Pancreas (tissue), 10 donors: ENCODE data around the gene NOM1. TPM values are rescaled to one million over a fixed set of nuclear protein-coding genes. Genes with fewer than 3 reads are reported as not detected.
"Not testable (repeated sequence)": the region's sequence is repeated elsewhere in the genome, so short reads cannot be mapped to it uniquely, and the experiment has no call there.

ENCODE experiments used
- ATAC-seq, 4 donors: fragments of 200-7000 bp; cut with Tn5 transposase; one replicate each; pipeline versions ENCODE4 v1.8.0 to v1.9.1; 2020; ENCODE audit warnings: mild to moderate bottlenecking in 4 of 4, moderate library complexity in 4 of 4
- DNase-seq, 6 donors: peaks; one replicate each; pipeline ENCODE4 v3.0.0-alpha.2; 2020
- FAIRE-seq: peaks from 2 replicates; lab custom pipeline; 2012; peaks lifted over from hg19 to GRCh38; lab: Jason Lieb, UNC
- H3K27ac ChIP-seq, 4 donors: fragments of 200-600 bp; sonication (generic); 1 replicate in 3 of 4; 2 replicates in 1 of 4; pipeline versions ENCODE4 v1.5.0 to v1.8.0; 2020
- H3K27me3 ChIP-seq, 4 donors: fragments of 200-600 bp; one replicate each; pipeline ENCODE4 v1.8.0; 2021
- H3K36me3 ChIP-seq, 3 donors: fragments of 200-600 bp; sonication (generic) in 1 of 3; one replicate each; pipeline versions ENCODE4 v1.5.0 to v1.8.0; 2020 to 2021
- H3K4me1 ChIP-seq, 3 donors: fragments of 200-600 bp; one replicate each; pipeline ENCODE4 v1.8.0; 2021
- H3K4me3 ChIP-seq, 4 donors: fragments of 200-600 bp; sonication (generic) in 2 of 4; one replicate each; pipeline versions ENCODE4 v1.5.0 to v1.8.0; 2020 to 2021
- H3K9me3 ChIP-seq, 4 donors: fragments of 200-600 bp; one replicate each; pipeline ENCODE4 v1.8.0; 2021
- WGBS, 2 donors: extraction: QIAGEN DNeasy Blood & Tissue Kit; methylation state at CpG; one replicate each; pipeline ENCODE4 v1.1.7; 2013; 5-methylcytosine and 5-hydroxymethylcytosine counted together
- intact Hi-C, 3 donors: fragments of 100-400 bp; cut with DNase I; formaldehyde crosslinking; loops; one replicate each; pipeline versions ENCODE4 v1.11.1 to v1.14.2; 2022
- polyA plus RNA-seq, 2 donors: library from polyadenylated mRNA; stranded (reverse); fragments of 200-250 nt; gene quantifications; one replicate each; pipeline ENCODE4 v1.2.3, GENCODE V29; 2013
- total RNA-seq, 6 donors: library from RNA; stranded (reverse); fragmentation: NEBNext Ultra II Directional in 4 of 6; extraction: Animal tissue kit (Norgen Biotek cat#: 25700) in 4 of 6; gene quantifications; one replicate each; pipeline versions ENCODE4 v1.2.1 to v1.2.4, GENCODE V29; 2021 to 2023
- TF ChIP-seq, protein P1 (sequence below), 4 donors: fragments of 200-600 bp; sonication (generic) in 3 of 4; IDR thresholded peaks; one replicate each; pipeline versions ENCODE4 v1.5.0 to v1.8.0; 2021; ENCODE audit warnings: antibody characterized with exemption in 4 of 4
- donor health status: healthy with polysubstance abuse.
- donor health status: DM: no; HTN: no; CAD: no; lungs with moderate emphysema.
- donor health status: DM: no; HTN: no; CAD: no.
- donor health status: control.
- donor health status: control.
- donor health status: Bipolar disorder and iron deficiency.
- donor health status: DM: yes; HTN: yes; CAD: no.
- donor health status: DM: no; HTN: no; CAD: no.
- donor health status: DM: no; HTN: no; CAD: no.
- donor health status: DM: yes; HTN: yes; CAD: no.

NOM1 gene
- total and polyA plus RNA-seq, 8 donors = 7.2 to 12.9 (median 8.7) TPM

DNA sequence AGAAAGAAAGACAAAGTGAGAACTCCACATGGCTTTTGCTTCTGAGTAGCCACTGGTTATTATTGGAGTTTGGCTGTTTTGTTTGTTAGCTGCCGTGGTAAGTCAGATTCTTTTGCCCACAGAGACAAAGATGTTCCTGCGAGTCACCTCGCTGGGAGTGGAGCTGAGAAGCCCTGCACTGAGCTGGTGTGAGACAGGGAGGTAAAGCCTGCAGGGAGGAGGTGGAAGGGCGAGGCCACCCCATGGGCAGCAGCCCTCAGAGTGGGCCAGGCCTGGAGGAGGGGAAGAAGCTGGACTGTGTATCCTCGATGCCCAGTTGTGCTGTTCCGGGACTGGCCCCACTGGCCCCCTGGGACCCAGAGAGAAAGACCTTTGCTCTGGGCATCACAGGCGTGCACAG, 14.3 kb upstream of the NOM1 start:
- Histone ChIP-seq H3K4me1 (peaks cover 0 to 8% (median 6%) of the 10 kb centered on the region in 3 donors), H3K27ac (no peak overlapping the region), H3K9me3 (no peaks in the 10 kb centered on the region), H3K36me3 (no peaks in the 10 kb centered on the region), H3K4me3 (no peak overlapping the region), H3K27me3 (no peaks in the 10 kb centered on the region)
- FAIRE-seq = no peak
- no peak for DNase-seq
- ATAC-seq = no peak
- WGBS, 2 donors = 86 to 91% methylated on average over 6 to 7 of the region's 7 CpGs
- intact Hi-C loops = no loop called here
- TF ChIP-seq, protein P1, sequence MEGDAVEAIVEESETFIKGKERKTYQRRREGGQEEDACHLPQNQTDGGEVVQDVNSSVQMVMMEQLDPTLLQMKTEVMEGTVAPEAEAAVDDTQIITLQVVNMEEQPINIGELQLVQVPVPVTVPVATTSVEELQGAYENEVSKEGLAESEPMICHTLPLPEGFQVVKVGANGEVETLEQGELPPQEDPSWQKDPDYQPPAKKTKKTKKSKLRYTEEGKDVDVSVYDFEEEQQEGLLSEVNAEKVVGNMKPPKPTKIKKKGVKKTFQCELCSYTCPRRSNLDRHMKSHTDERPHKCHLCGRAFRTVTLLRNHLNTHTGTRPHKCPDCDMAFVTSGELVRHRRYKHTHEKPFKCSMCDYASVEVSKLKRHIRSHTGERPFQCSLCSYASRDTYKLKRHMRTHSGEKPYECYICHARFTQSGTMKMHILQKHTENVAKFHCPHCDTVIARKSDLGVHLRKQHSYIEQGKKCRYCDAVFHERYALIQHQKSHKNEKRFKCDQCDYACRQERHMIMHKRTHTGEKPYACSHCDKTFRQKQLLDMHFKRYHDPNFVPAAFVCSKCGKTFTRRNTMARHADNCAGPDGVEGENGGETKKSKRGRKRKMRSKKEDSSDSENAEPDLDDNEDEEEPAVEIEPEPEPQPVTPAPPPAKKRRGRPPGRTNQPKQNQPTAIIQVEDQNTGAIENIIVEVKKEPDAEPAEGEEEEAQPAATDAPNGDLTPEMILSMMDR (IDR thresholded peaks at IDR 0.05) = no peak

DNA sequence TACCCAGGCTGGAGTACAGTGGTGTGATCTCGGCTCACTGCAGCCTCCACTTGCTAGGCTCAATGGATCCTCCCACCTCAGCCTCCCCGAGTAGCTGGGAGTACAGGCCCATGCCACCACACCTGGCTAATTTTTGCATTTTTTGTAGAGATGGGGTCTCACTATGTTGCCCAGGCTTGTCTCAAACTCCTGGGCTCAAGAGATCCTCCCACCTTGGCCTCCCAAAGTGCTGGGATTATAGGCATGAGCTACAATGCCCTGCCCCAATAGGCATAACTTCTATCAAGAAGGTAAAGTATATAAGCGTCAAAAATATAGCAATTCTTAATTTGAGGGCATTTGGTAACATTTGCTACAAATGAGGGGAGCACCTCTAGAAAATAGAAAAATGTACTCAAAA, 12.7 kb upstream of the NOM1 start:
- H3K4me1 ChIP-seq, FAIRE-seq, ATAC-seq, H3K27me3 ChIP-seq, intact Hi-C loops, H3K4me3 ChIP-seq, H3K9me3 ChIP-seq, H3K27ac ChIP-seq, DNase-seq, H3K36me3 ChIP-seq: not testable (repeated sequence)
- 83 to 84% methylated on average over 3 of the region's 3 CpGs for WGBS, 2 donors

DNA sequence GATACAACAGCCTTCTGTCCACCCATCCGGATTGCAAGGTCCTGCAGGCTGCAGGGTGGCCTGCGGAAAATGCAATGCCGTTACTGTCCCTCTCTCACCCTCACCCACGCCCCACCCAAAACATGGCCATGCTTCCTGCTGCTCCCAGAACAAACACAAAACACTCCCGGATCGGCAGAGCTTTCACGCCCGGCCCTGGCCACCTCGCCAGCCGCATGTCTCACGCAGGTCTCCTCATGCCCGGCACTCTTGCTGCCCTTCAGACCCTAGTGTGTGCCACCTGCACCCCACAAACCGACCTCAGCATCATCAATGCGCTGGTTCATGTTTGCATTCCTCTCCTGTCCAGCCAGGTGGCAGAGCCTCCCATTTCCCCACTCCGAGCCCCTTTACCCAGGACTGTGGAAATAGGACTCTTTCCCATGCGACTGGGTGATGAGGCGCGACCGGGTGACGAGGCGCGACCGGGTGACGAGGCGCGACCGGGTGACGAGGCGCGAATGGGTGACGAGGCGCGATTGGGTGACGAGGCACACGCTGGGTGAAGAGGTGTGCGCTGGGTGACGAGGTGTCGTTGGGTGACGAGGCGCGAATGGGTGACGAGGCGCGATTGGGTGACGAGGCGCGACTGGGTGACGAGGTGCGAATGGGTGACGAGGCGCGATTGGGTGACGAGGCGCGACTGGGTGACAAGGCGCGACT, 8.9 kb upstream of the NOM1 start:
- TF ChIP-seq, protein P1 (IDR thresholded peaks at IDR 0.05) = no peak
- intact Hi-C loops = no loop called here
- DNase-seq = no peak
- H3K36me3 ChIP-seq = no peaks in the 10 kb centered on the region
- ATAC-seq = no peak
- WGBS, 2 donors = 89 to 95% methylated on average over 57 of the region's 57 CpGs
- no peak overlapping the region for H3K4me3 ChIP-seq
- H3K27me3 ChIP-seq = no peaks in the 10 kb centered on the region
- no peaks in the 10 kb centered on the region for H3K4me1 ChIP-seq
- FAIRE-seq = no peak
- no peaks in the 10 kb centered on the region for H3K9me3 ChIP-seq
- no peak overlapping the region for H3K27ac ChIP-seq

DNA sequence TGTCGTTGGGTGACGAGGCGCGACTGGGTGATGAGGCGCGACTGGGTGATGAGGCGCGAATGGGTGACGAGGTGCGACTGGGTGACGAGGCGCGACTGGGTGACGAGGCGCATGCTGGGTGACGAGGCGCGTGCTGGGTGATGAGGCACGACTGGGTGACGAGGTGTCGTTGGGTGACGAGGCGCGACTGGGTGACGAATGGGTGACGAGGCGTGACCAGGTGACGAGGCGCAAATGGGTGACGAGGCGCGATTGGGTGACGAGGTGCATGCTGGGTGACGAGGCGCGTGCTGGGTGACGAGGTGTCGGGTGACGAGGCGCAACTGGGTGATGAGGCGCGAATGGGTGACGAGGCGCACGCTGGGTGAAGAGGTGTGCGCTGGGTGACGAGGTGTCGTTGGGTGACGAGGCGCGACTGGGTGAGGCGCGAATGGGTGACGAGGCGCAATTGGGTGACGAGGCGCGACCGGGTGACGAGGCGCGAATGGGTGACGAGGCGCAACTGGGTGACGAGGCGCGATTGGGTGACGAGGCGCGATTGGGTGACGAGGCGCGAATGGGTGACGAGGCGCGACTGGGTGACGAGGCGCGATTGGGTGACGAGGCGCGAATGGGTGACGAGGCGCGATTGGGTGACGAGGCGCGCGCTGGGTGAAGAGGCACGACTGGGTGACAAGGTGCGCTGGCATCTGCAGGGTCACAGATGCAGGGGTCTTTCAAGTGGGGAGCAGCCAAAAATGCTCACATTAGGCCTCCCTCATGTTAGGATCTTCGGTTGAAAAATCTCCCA, 7.9 kb upstream of the NOM1 start:
- TF ChIP-seq, protein P1 (IDR thresholded peaks at IDR 0.05) = no peak
- DNase-seq = peak in 1 of 6 donors; percentile 33
- Histone ChIP-seq H3K4me1 (no peaks in the 10 kb centered on the region), H3K27me3 (no peaks in the 10 kb centered on the region), H3K27ac (no peak overlapping the region), H3K36me3 (no peaks in the 10 kb centered on the region), H3K4me3 (no peak overlapping the region), H3K9me3 (no peaks in the 10 kb centered on the region)
- intact Hi-C loops = no loop called here
- no peak for FAIRE-seq
- 95 to 96% methylated on average over 80 to 92 of the region's 92 CpGs for WGBS, 2 donors
- ATAC-seq = no peak

DNA sequence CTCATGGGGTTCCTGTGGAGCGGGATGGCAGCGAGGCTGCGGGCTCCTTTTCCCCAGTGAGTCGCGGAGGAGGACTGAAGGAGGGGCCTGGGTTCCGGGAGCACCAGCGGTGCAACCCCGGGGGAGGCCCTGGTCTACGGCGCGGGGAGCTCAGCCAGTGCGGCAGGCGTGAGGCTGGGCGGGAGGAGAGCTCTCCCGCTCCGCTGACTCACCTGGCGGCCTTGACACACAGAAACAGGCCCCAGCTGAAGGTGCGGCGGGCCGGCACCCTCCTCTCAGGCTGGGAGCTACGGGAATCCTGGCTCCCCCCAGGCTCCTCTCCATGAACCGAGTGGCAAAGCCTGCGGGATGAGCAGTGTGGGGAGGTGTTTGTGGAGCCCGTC, 6.8 kb upstream of the NOM1 start:
- Histone ChIP-seq H3K36me3 (no peaks in the 10 kb centered on the region), H3K9me3 (no peaks in the 10 kb centered on the region), H3K27me3 (no peaks in the 10 kb centered on the region), H3K27ac (peak overlapping the region; percentile 58 to 80 (median 78)), H3K4me1 (no peaks in the 10 kb centered on the region), H3K4me3 (peak overlapping the region in 2 of 4 donors; percentile 16 to 20)
- peak; percentile 25 to 70 (median 55) for DNase-seq
- intact Hi-C loops = no loop called here
- peak; percentile 74 to 82 (median 78) for ATAC-seq
- 31% methylated on average over 21 to 24 of the region's 24 CpGs for WGBS, 2 donors
- TF ChIP-seq, protein P1 (IDR thresholded peaks at IDR 0.05) = no peak
- FAIRE-seq = no peak
